MM.1S (cell line): ENCODE measurements around the gene SPECC1L.

Source experiments
- CTCF ChIP-seq: fragments of 300-600 bp; sonication (generic); IDR thresholded peaks from 2 replicates; pipeline ENCODE4 v1.5.1; 2016; ENCODE audit warnings: antibody characterized with exemption, low read length, mixed read lengths
- EZH2 ChIP-seq: fragments of 300-600 bp; sonication (generic); optimal IDR thresholded peaks from 2 replicates; pipeline ENCODE3; 2017; ENCODE audit warnings: low read depth, mild to moderate bottlenecking, antibody characterized with exemption, low read length, mixed read lengths

- TF ChIP-seq CTCF (no peak), EZH2 (no peak)
These were observed 166.5 kb downstream of the SPECC1L start for GRCh38 chr22:24437091-24437490.
